ENCODE results near the gene BRD4.

Gene BRD4

DNA sequence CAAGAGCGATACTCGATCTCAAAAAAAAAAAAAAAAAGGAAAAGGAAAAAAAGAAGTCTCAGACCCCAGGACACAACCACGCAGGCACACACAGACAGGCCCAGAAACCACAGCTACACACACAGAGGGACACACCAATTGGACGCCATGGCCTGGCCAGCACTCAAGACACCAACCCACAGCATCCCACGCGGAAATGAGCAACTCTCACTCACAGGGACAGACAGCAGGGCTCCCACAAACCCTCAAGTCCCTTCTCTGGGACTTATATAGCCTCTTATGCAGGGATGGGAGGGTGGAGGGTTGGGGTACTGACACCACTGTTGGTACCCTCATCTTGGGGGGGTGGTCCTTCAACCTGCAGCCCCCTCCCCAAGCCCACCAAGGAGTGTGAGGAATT lies 137.4 kb downstream of the BRD4 start:
- no peak for DNase-seq (ENCODE audit: low spot score)

- no peak for DNase-seq (ENCODE audit: low spot score)
These were observed 140.4 kb downstream of the BRD4 start for GRCh38 chr19:15191982-15192381.

DNA sequence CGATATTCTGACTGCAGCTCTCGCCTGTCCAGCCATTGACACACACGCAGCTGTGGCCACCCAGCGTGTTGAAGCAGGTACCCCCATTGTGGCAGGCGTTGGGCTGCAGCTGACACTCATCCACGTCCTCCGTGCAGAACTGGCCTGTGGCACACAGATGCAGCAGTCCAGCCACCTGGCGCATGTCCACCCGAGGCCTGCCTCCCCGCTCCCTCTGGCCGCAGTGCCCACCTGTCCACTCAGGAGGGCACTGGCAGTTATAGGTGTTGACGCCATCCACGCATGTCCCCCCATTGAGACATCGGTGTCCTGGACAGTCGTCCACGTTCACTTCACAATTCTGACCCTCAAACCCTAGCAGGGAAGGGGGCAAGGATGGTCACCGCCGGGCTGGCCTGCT lies 140.8 kb downstream of the BRD4 start:
- no peak for DNase-seq (ENCODE audit: low spot score)

- no peak for DNase-seq (ENCODE audit: low spot score)
These were observed 143.5 kb downstream of the BRD4 start for GRCh38 chr19:15188851-15189250.

DNA sequence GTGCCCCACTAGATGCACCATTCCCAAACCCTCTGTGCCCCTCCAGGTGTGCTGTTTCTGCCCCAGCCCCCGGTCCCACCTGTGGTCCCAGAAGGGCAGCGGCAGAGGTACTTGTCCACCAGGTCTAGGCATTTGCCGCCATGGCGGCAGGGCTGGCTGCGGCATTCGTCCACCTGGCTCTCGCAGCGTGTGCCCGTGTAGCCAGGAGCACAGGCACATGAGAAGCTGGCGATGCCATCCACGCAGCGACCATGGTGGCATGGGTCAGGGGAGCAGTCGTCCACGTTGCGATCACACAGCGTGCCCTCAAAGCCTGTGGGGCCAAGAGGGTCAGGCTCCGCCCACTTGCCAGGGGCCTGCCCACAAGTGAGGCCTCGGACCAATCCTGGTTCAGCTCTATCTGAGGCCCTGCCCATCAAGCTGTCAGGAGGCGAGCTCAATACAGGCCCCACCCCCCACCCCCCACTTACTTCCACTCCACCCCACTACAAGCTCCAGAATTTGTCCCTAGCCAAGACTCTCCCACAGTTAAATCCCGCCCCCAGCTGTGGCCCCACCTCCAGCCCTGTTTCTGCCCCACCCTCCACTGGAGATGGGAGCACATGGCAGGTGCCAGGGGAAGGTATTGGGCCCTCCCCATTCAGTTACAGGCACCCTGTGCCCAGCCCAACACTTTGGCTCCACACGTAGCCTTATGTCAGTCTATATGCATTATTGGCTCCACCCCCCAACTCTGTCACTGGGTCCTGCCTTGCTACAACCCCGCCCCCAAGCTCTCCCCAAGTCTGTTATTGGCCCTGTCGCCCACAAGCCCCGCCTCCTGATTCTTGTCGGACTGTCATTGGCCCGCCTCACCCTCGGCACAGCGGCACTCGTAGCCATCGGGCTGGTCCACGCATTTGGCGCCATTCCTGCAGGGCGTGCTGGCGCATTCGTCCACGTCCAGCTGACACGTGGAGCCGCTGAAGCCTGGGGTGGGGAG lies 145.0 kb downstream of the BRD4 start:
- DNase-seq (ENCODE audit: low spot score) = peak; percentile 33

All from D341Med (cell line).